K562 (cell line): ENCODE results near the gene FLII.

ENCODE experiments used
- CBFB ChIP-seq: sonication (generic); formaldehyde crosslinking; IDR thresholded peaks from 2 replicates; pipeline ENCODE4 v1.4.0; 2020; ENCODE audit warnings: mild to moderate bottlenecking, missing genetic modification reagents
- CBX3 ChIP-seq, 2 experiments: IDR thresholded peaks; 1 replicate in 1 of 2; 2 replicates in 1 of 2; pipeline ENCODE4 v1.6.1; 2012; ENCODE audit warnings: inconsistent platforms in 2 of 2, low read length in 2 of 2, borderline replicate concordance in 1 of 2, control low read depth in 1 of 2
- CC2D1A ChIP-seq: fragments of 450-650 bp; IDR thresholded peaks from 2 replicates; pipeline ENCODE4 v1.6.1; 2017; ENCODE audit warnings: mild to moderate bottlenecking
- MEIS2 ChIP-seq: fragments of 450-650 bp; IDR thresholded peaks from 2 replicates; pipeline ENCODE4 v1.6.1; 2014; ENCODE audit warnings: mild to moderate bottlenecking; ENCODE audit not compliant: partially characterized antibody
- PHF8 ChIP-seq: fragments of 200-600 bp; sonication (generic); IDR thresholded peaks from 2 replicates; pipeline ENCODE4 v1.6.1; 2012; ENCODE audit warnings: mixed run types, mild to moderate bottlenecking, inconsistent platforms, low read length, moderate library complexity, borderline replicate concordance
- POLR2AphosphoS5 ChIP-seq: IDR thresholded peaks from 2 replicates; pipeline ENCODE4 v1.6.1; 2011; ENCODE audit warnings: mild to moderate bottlenecking, low read depth, low read length, moderate library complexity; ENCODE audit not compliant: control insufficient read depth, insufficient read depth
- ZNF274 ChIP-seq: IDR thresholded peaks from 2 replicates; pipeline ENCODE4 v1.6.1; 2011; ENCODE audit warnings: low read depth, mild to moderate bottlenecking, low read length, moderate library complexity, borderline replicate concordance
- TF ChIP-seq, protein P1 (sequence below), 2 experiments: fragments of 450-650 bp; formaldehyde crosslinking in 1 of 2; IDR thresholded peaks; 2 replicates each; pipeline versions ENCODE4 v1.4.0 to v1.6.1; 2014 to 2020; ENCODE audit warnings: mild to moderate bottlenecking in 2 of 2, borderline replicate concordance in 1 of 2, low read depth in 1 of 2
- TF ChIP-seq, protein P2 (sequence below), 2 experiments: fragments of 450-650 bp in 1 of 2; sonication (generic) in 1 of 2; formaldehyde crosslinking in 1 of 2; IDR thresholded peaks in 1 of 2; conservative IDR thresholded peaks in 1 of 2; 2 replicates each; pipeline versions ENCODE4 v1.6.1 to v1.8.1; 2016 to 2023; ENCODE audit warnings: mild to moderate bottlenecking in 2 of 2, moderate library complexity in 2 of 2, inconsistent platforms in 1 of 2, missing genetic modification reagents in 1 of 2

DNA sequence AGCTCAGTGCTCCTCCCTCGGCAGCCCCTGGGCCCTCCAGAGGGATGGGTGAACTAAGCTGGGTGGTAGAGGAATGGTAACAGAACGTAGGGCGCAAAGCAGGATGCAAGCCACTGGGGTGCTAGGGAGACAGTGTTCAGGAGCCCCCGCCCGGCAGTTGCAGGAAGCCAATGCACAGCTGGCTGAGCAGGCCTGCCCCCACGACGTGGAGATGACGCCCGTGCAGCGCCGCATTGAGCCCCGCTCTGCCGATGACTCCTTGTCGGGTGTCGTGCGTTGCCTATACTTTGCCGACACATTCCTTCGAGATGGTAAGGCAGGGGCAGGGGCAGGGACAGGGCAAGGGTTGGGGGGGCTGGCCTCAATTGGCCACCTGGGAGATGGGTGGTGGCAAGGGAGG lies 20.2 kb downstream of the FLII start:
- no peak for TF ChIP-seq CBFB (CRISPR knock-in tag)
- no peak for TF ChIP-seq MEIS2
- TF ChIP-seq, protein P1, sequence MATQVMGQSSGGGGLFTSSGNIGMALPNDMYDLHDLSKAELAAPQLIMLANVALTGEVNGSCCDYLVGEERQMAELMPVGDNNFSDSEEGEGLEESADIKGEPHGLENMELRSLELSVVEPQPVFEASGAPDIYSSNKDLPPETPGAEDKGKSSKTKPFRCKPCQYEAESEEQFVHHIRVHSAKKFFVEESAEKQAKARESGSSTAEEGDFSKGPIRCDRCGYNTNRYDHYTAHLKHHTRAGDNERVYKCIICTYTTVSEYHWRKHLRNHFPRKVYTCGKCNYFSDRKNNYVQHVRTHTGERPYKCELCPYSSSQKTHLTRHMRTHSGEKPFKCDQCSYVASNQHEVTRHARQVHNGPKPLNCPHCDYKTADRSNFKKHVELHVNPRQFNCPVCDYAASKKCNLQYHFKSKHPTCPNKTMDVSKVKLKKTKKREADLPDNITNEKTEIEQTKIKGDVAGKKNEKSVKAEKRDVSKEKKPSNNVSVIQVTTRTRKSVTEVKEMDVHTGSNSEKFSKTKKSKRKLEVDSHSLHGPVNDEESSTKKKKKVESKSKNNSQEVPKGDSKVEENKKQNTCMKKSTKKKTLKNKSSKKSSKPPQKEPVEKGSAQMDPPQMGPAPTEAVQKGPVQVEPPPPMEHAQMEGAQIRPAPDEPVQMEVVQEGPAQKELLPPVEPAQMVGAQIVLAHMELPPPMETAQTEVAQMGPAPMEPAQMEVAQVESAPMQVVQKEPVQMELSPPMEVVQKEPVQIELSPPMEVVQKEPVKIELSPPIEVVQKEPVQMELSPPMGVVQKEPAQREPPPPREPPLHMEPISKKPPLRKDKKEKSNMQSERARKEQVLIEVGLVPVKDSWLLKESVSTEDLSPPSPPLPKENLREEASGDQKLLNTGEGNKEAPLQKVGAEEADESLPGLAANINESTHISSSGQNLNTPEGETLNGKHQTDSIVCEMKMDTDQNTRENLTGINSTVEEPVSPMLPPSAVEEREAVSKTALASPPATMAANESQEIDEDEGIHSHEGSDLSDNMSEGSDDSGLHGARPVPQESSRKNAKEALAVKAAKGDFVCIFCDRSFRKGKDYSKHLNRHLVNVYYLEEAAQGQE (IDR thresholded peaks at IDR 0.05; ENCODE audit: borderline replicate concordance): no peak
- TF ChIP-seq, protein P1 (CRISPR knock-in tag; IDR thresholded peaks at IDR 0.05; ENCODE audit: low read depth): no peak
- TF ChIP-seq, protein P2, sequence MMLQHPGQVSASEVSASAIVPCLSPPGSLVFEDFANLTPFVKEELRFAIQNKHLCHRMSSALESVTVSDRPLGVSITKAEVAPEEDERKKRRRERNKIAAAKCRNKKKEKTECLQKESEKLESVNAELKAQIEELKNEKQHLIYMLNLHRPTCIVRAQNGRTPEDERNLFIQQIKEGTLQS (IDR thresholded peaks at IDR 0.05): no peak
- TF ChIP-seq, protein P2 (CRISPR knock-in tag; conservative IDR thresholded peaks at IDR 0.05): no peak
- no peak for TF ChIP-seq ZNF274
- TF ChIP-seq CBX3 (IDR thresholded peaks at IDR 0.05; ENCODE audit: borderline replicate concordance in 1 of 2, low read length in 2 of 2): no peak
- TF ChIP-seq CC2D1A: no peak
- no peak for TF ChIP-seq POLR2AphosphoS5
- TF ChIP-seq PHF8: no peak
